GM12878 (cell line): Measurements from ENCODE around the gene SLTM. TPM values are rescaled to one million over a fixed set of nuclear protein-coding genes. Genes with fewer than 3 reads are reported as not detected.

Source experiments
- BACH1 ChIP-seq: fragments of 450-650 bp; IDR thresholded peaks from 2 replicates; pipeline ENCODE4 v1.6.1; 2017; ENCODE audit warnings: mild to moderate bottlenecking, borderline replicate concordance
- ESRRA ChIP-seq: IDR thresholded peaks from 2 replicates; pipeline ENCODE4 v1.6.1; 2012; ENCODE audit warnings: mild to moderate bottlenecking, low read length, improper control_type of control experiment
- GABPA ChIP-seq: IDR thresholded peaks from 2 replicates; pipeline ENCODE4 v1.6.1; 2014; ENCODE audit warnings: antibody characterized with exemption, low read depth, mild to moderate bottlenecking, inconsistent platforms
- HCFC1 ChIP-seq: fragments of 150-350 bp; IDR thresholded peaks from 2 replicates; pipeline ENCODE4 v1.6.1; 2014; ENCODE audit warnings: low read length
- JUNB ChIP-seq: IDR thresholded peaks from 2 replicates; pipeline ENCODE4 v1.6.1; 2016; ENCODE audit warnings: antibody characterized with exemption, mild to moderate bottlenecking
- NBN ChIP-seq: fragments of 450-650 bp; IDR thresholded peaks from 2 replicates; pipeline ENCODE4 v1.6.1; 2016
- NFIC ChIP-seq: IDR thresholded peaks from 2 replicates; pipeline ENCODE4 v1.6.1; 2012; ENCODE audit warnings: low read depth, mild to moderate bottlenecking, inconsistent platforms, low read length, moderate library complexity
- NR2F1 ChIP-seq: fragments of 450-650 bp; conservative IDR thresholded peaks from 2 replicates; pipeline ENCODE4 v1.6.1; 2017; ENCODE audit warnings: mild to moderate bottlenecking
- POLR2AphosphoS5 ChIP-seq: IDR thresholded peaks from 2 replicates; pipeline ENCODE4 v1.6.1; 2011; ENCODE audit warnings: mild to moderate bottlenecking, low read length, inconsistent platforms
- RAD51 ChIP-seq: fragments of 450-650 bp; IDR thresholded peaks from 2 replicates; pipeline ENCODE4 v1.6.1; 2016; ENCODE audit warnings: moderate library complexity, mild to moderate bottlenecking, inconsistent platforms
- RBBP5 ChIP-seq: fragments of 200-600 bp; sonication (generic); conservative IDR thresholded peaks from 2 replicates; pipeline ENCODE4 v1.6.1; 2016
- SREBF2 ChIP-seq: IDR thresholded peaks from 2 replicates; pipeline ENCODE4 v1.6.1; 2012; ENCODE audit warnings: mild to moderate bottlenecking, low read length
- TARDBP ChIP-seq: IDR thresholded peaks from 2 replicates; pipeline ENCODE4 v1.6.1; 2016; ENCODE audit warnings: borderline replicate concordance
- YY1 ChIP-seq: IDR thresholded peaks from 2 replicates; pipeline ENCODE4 v1.6.1; 2011; ENCODE audit warnings: low read depth, mild to moderate bottlenecking, low read length
- ZNF217 ChIP-seq: fragments of 450-650 bp; IDR thresholded peaks from 2 replicates; pipeline ENCODE4 v1.6.1; 2017; ENCODE audit warnings: antibody characterized with exemption, mild to moderate bottlenecking
- ZNF274 ChIP-seq: IDR thresholded peaks from one replicate; pipeline ENCODE4 v1.8.0; 2011; ENCODE audit not compliant: insufficient read length, insufficient read depth
- ZNF622 ChIP-seq: fragments of 450-650 bp; IDR thresholded peaks from 2 replicates; pipeline ENCODE4 v1.6.1; 2017; ENCODE audit warnings: mild to moderate bottlenecking, inconsistent platforms
- polyA plus RNA-seq, 11 experiments: library from polyadenylated mRNA; depleted of rRNA in 4 of 11; unstranded in 6 of 11; stranded (reverse) in 5 of 11; fragments of >200 nt; fragmentation: Nextera tagmentation in 4 of 11; fragmentation: Illumina TruSeq in 1 of 11; extraction: Ambion mirVana in 4 of 11; extraction: Trizol in 1 of 11; gene quantifications; 1 replicate in 1 of 11; 2 replicates in 10 of 11; pipeline versions ENCODE4 v1.2.1 to v1.2.3, GENCODE V29; 2011 to 2016; ENCODE audit warnings: inconsistent platforms in 2 of 11, missing spikeins in 2 of 11, low read depth in 1 of 11
- total RNA-seq, 4 experiments: library from RNA; depleted of rRNA in 3 of 4; stranded (reverse); fragments of >200 nt in 3 of 4; fragmentation: Illumina TruSeq in 1 of 4; extraction: Trizol in 1 of 4; gene quantifications; 2 replicates each; pipeline versions ENCODE4 v1.2.1 to v1.2.3, GENCODE V29; 2013 to 2021
- TF ChIP-seq, protein P1 (sequence below): IDR thresholded peaks from 2 replicates; pipeline ENCODE4 v1.6.1; 2012; ENCODE audit warnings: improper control_type of control experiment, low read depth, low read length; ENCODE audit not compliant: insufficient replicate concordance
- TF ChIP-seq, protein P2 (sequence below): fragments of 450-650 bp; IDR thresholded peaks from 2 replicates; pipeline ENCODE4 v1.6.1; 2018; ENCODE audit warnings: borderline replicate concordance, mild to moderate bottlenecking; ENCODE audit not compliant: partially characterized antibody
- TF ChIP-seq, protein P3 (sequence below): IDR thresholded peaks from 2 replicates; pipeline ENCODE4 v1.6.1; 2011; ENCODE audit warnings: mild to moderate bottlenecking, low read depth, low read length, moderate library complexity; ENCODE audit not compliant: insufficient replicate concordance
- TF ChIP-seq, protein P4 (sequence below): IDR thresholded peaks from 2 replicates; pipeline ENCODE4 v1.6.1; 2011; ENCODE audit warnings: borderline replicate concordance, low read depth, mild to moderate bottlenecking, moderate library complexity, mixed read lengths, low read length; ENCODE audit not compliant: insufficient read depth; ENCODE audit errors: extremely low read length

The SLTM gene
- total and polyA plus RNA-seq, 10 of the 15 experiments (the other 5 are each of a cell fraction or from before 2014, with no cell fraction given), result 50.5 to 152 (median 90.9) TPM

DNA sequence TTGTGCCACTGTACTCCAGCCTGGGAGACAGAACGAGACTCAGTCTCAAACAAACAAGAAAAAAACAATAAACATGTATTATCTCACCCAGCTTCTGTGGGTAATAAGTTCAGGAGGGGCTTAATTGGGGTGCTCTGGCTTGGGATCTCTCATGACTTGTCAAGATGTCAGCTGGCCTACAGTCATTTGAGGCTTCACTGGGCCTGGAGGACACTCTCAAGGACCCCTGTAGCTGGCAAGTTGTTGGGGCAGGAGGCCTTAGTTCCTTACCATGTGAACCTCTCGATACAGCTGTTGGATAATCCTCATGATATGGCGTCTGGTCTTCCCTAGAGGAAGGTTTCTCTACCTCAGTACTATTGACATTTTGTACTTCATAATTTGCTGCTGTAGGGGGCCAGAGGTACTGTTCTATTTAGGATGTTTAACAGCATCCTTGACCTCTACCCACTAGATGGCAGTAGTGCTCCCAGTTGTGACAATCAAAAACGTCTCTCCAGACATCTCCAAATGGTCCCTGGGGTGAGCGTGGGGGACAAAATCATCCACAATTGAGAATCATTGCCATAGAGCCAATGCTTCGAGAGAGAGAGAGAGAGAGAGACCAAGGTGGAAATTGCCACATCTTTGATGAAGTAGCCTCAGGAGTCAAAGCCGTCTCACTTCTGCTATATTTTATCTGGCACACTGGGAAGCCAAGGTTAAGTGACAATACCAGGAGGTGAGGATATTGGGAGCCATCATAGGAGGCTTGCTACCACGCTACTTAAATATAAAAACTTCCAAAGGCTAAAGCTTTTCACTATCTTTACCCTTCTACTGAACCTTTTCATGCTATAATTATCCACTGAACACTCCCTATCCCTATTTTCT is 23.9 kb upstream of the SLTM start (continued):
- TF ChIP-seq, protein P1, sequence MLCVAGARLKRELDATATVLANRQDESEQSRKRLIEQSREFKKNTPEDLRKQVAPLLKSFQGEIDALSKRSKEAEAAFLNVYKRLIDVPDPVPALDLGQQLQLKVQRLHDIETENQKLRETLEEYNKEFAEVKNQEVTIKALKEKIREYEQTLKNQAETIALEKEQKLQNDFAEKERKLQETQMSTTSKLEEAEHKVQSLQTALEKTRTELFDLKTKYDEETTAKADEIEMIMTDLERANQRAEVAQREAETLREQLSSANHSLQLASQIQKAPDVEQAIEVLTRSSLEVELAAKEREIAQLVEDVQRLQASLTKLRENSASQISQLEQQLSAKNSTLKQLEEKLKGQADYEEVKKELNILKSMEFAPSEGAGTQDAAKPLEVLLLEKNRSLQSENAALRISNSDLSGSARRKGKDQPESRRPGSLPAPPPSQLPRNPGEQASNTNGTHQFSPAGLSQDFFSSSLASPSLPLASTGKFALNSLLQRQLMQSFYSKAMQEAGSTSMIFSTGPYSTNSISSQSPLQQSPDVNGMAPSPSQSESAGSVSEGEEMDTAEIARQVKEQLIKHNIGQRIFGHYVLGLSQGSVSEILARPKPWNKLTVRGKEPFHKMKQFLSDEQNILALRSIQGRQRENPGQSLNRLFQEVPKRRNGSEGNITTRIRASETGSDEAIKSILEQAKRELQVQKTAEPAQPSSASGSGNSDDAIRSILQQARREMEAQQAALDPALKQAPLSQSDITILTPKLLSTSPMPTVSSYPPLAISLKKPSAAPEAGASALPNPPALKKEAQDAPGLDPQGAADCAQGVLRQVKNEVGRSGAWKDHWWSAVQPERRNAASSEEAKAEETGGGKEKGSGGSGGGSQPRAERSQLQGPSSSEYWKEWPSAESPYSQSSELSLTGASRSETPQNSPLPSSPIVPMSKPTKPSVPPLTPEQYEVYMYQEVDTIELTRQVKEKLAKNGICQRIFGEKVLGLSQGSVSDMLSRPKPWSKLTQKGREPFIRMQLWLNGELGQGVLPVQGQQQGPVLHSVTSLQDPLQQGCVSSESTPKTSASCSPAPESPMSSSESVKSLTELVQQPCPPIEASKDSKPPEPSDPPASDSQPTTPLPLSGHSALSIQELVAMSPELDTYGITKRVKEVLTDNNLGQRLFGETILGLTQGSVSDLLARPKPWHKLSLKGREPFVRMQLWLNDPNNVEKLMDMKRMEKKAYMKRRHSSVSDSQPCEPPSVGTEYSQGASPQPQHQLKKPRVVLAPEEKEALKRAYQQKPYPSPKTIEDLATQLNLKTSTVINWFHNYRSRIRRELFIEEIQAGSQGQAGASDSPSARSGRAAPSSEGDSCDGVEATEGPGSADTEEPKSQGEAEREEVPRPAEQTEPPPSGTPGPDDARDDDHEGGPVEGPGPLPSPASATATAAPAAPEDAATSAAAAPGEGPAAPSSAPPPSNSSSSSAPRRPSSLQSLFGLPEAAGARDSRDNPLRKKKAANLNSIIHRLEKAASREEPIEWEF, result no peak
- TF ChIP-seq ESRRA (no peak), JUNB (no peak), ZNF622 (no peak), BACH1 (no peak), YY1 (0 out of 2 replicates have a peak, but pooled peaks have one; percentile 41), SREBF2 (no peak), ZNF217 (no peak), NBN (no peak), RBBP5 (no peak), GABPA (no peak), POLR2AphosphoS5 (no peak), NR2F1 (no peak), HCFC1 (no peak), ZNF274 (no peak), TARDBP (no peak), RAD51 (no peak), NFIC (no peak)
- TF ChIP-seq, protein P2, sequence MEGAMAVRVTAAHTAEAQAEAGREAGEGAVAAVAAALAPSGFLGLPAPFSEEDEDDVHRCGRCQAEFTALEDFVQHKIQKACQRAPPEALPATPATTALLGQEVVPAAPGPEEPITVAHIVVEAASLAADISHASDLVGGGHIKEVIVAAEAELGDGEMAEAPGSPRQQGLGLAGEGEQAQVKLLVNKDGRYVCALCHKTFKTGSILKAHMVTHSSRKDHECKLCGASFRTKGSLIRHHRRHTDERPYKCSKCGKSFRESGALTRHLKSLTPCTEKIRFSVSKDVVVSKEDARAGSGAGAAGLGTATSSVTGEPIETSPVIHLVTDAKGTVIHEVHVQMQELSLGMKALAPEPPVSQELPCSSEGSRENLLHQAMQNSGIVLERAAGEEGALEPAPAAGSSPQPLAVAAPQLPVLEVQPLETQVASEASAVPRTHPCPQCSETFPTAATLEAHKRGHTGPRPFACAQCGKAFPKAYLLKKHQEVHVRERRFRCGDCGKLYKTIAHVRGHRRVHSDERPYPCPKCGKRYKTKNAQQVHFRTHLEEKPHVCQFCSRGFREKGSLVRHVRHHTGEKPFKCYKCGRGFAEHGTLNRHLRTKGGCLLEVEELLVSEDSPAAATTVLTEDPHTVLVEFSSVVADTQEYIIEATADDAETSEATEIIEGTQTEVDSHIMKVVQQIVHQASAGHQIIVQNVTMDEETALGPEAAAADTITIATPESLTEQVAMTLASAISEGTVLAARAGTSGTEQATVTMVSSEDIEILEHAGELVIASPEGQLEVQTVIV, result no peak
- TF ChIP-seq, protein P3, sequence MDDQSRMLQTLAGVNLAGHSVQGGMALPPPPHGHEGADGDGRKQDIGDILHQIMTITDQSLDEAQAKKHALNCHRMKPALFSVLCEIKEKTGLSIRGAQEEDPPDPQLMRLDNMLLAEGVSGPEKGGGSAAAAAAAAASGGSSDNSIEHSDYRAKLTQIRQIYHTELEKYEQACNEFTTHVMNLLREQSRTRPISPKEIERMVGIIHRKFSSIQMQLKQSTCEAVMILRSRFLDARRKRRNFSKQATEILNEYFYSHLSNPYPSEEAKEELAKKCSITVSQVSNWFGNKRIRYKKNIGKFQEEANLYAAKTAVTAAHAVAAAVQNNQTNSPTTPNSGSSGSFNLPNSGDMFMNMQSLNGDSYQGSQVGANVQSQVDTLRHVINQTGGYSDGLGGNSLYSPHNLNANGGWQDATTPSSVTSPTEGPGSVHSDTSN, result no peak
- TF ChIP-seq, protein P4, sequence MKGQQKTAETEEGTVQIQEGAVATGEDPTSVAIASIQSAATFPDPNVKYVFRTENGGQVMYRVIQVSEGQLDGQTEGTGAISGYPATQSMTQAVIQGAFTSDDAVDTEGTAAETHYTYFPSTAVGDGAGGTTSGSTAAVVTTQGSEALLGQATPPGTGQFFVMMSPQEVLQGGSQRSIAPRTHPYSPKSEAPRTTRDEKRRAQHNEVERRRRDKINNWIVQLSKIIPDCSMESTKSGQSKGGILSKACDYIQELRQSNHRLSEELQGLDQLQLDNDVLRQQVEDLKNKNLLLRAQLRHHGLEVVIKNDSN, result no peak
